Spleen (tissue), 11 donors: ENCODE results near the gene COL1A1. TPM values are rescaled to one million over a fixed set of nuclear protein-coding genes. Genes with fewer than 3 reads are reported as not detected.

Experiments
- DNase-seq: peaks from one replicate; pipeline ENCODE4 v3.0.0-alpha.2; 2020
- H3K27ac ChIP-seq, 8 donors: fragments of 200-600 bp; sonication (generic) in 7 of 8; 1 replicate in 4 of 8; 2 replicates in 4 of 8; pipeline versions ENCODE4 v1.5.0 to v1.8.0; 2016 to 2021; ENCODE audit warnings: inconsistent platforms in 4 of 8, mild to moderate bottlenecking in 4 of 8, moderate library complexity in 1 of 8
- H3K27me3 ChIP-seq, 7 donors: fragments of 200-600 bp; sonication (generic) in 6 of 7; replicated peaks in 1 of 7; 1 replicate in 4 of 7; 2 replicates in 3 of 7; pipeline versions ENCODE4 v1.5.0 to v1.8.0; 2016 to 2021; ENCODE audit warnings: inconsistent platforms in 3 of 7, mild to moderate bottlenecking in 1 of 7
- H3K36me3 ChIP-seq, 6 donors: fragments of 200-600 bp; sonication (generic) in 5 of 6; 1 replicate in 4 of 6; 2 replicates in 2 of 6; pipeline versions ENCODE4 v1.5.0 to v1.8.0; 2016 to 2021; ENCODE audit warnings: inconsistent platforms in 2 of 6
- H3K4me1 ChIP-seq, 6 donors: fragments of 200-600 bp; sonication (generic) in 5 of 6; 1 replicate in 3 of 6; 2 replicates in 3 of 6; pipeline versions ENCODE4 v1.5.0 to v1.8.0; 2016 to 2021; ENCODE audit warnings: inconsistent platforms in 3 of 6
- H3K4me3 ChIP-seq, 8 donors: fragments of 200-600 bp; sonication (generic) in 7 of 8; 1 replicate in 4 of 8; 2 replicates in 4 of 8; pipeline versions ENCODE4 v1.5.0 to v1.8.0; 2016 to 2021; ENCODE audit warnings: inconsistent platforms in 4 of 8, mild to moderate bottlenecking in 4 of 8, moderate library complexity in 2 of 8
- H3K9me3 ChIP-seq, 8 donors: fragments of 200-600 bp; sonication (generic) in 7 of 8; 1 replicate in 4 of 8; 2 replicates in 4 of 8; pipeline versions ENCODE4 v1.5.0 to v1.8.0; 2016 to 2021; ENCODE audit warnings: inconsistent platforms in 4 of 8
- POLR2A ChIP-seq, 3 donors: fragments of 450-650 bp; IDR thresholded peaks; one replicate each; pipeline ENCODE4 v1.5.1; 2017; ENCODE audit warnings: antibody characterized with exemption in 3 of 3, mild to moderate bottlenecking in 1 of 3
- POLR2AphosphoS5 ChIP-seq, 3 donors: sonication (generic); formaldehyde crosslinking; IDR thresholded peaks; one replicate each; pipeline ENCODE4 v1.5.1; 2017; ENCODE audit warnings: antibody characterized with exemption in 3 of 3
- WGBS, 5 donors: extraction: QIAGEN DNeasy Blood & Tissue Kit in 3 of 5; methylation state at CpG; one replicate each; pipeline versions ENCODE4 v1.1.5 to v1.1.7; 2013 to 2018; 5-methylcytosine and 5-hydroxymethylcytosine counted together
- intact Hi-C: fragments of 100-400 bp; cut with DNase I; formaldehyde crosslinking; loops from one replicate; pipeline ENCODE4 v1.15.0; 2023; ENCODE audit warnings: low total_unique reads
- polyA plus RNA-seq, 3 donors: library from polyadenylated mRNA; stranded (reverse); fragments of 200-250 nt; gene quantifications; one replicate each; pipeline ENCODE4 v1.2.1, GENCODE V29; 2013
- total RNA-seq, 7 donors: library from RNA; depleted of rRNA in 3 of 7; stranded (reverse); fragments of >200 nt in 3 of 7; fragmentation: NEBNext Ultra II Directional in 4 of 7; extraction: Animal tissue kit (Norgen Biotek cat#: 25700) in 4 of 7; gene quantifications; one replicate each; pipeline versions ENCODE4 v1.1.0 to v1.2.1, GENCODE V29; 2016 to 2021
- TF ChIP-seq, protein P1 (sequence below), 11 experiments: fragments of 200-600 bp in 7 of 11; fragments of 450-650 bp in 4 of 11; sonication (generic) in 4 of 11; IDR thresholded peaks in 8 of 11; conservative IDR thresholded peaks in 3 of 11; 1 replicate in 7 of 11; 2 replicates in 4 of 11; pipeline versions ENCODE4 v1.4.0 to v1.8.0; 2016 to 2021; ENCODE audit warnings: antibody characterized with exemption in 11 of 11, inconsistent platforms in 4 of 11, mild to moderate bottlenecking in 1 of 11
- donor health status: healthy with polysubstance abuse.
- donor health status: DM: no; HTN: no; CAD: no; lungs with moderate emphysema.
- donor health status: DM: no; HTN: no; CAD: no.
- donor health status: Bipolar disorder and iron deficiency.
- donor health status: healthy.
- donor health status: DM: no; HTN: no; CAD: no.
- donor health status: DM: yes; HTN: yes; CAD: no.

COL1A1 gene
- total and polyA plus RNA-seq, 10 donors = 7.1 to 458 (median 46.9) TPM

DNA sequence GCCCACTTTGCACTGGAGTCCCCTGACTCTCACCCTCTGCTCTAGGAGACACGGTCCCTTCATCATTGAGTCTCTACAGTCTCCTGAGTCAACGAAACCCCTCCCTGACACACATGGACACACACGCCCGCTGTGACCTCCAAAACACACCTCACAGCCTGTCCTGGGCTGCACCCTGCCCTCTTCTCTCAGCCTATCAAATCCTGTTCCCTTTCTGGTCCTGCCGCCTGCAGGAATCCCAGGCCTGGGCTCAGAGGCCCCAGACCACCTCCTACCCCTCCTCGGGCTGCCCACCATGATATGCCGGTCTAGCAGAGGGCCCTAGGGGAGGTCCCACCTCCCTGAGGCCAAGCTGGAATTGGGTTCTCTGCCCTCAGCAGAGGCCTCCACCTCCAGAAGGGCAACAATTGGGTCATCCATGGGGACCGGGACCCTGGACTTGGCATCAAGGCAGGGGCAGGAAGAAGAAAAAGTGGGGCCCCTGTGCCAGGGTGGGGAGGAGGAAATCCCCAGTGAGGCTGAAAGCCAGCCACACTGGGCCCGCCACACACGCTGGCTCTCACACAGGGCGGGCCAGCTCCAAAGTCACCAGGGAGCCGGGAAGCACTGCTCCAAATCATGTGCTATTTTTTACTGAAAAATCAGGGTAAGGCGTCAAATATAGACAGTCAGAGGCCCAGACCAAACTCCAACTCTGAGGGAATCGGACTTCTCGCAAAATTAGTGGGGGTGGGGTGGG lies 54.3 kb downstream of the COL1A1 start:
- Histone ChIP-seq H3K9me3 (no peaks in the 10 kb centered on the region), H3K4me1 (peaks cover 46 to 90% (median 75%) of the 10 kb centered on the region in 6 donors), H3K4me3 (peak overlapping the region; percentile 83 to 98 (median 88)), H3K27me3 (no peaks in the 10 kb centered on the region), H3K27ac (peak overlapping the region; percentile 73 to 99 (median 97)), H3K36me3 (peaks cover 0 to 47% (median 31%) of the 10 kb centered on the region in 6 donors)
- 23 to 45% (median 34%) methylated on average over 15 of the region's 15 CpGs for WGBS, 5 donors
- intact Hi-C loops = no loop called here
- no peak for TF ChIP-seq POLR2A (IDR thresholded peaks at IDR 0.05)
- peak in 1 of 3 donors; percentile 50 for TF ChIP-seq POLR2AphosphoS5 (IDR thresholded peaks at IDR 0.05)
- TF ChIP-seq, protein P1, sequence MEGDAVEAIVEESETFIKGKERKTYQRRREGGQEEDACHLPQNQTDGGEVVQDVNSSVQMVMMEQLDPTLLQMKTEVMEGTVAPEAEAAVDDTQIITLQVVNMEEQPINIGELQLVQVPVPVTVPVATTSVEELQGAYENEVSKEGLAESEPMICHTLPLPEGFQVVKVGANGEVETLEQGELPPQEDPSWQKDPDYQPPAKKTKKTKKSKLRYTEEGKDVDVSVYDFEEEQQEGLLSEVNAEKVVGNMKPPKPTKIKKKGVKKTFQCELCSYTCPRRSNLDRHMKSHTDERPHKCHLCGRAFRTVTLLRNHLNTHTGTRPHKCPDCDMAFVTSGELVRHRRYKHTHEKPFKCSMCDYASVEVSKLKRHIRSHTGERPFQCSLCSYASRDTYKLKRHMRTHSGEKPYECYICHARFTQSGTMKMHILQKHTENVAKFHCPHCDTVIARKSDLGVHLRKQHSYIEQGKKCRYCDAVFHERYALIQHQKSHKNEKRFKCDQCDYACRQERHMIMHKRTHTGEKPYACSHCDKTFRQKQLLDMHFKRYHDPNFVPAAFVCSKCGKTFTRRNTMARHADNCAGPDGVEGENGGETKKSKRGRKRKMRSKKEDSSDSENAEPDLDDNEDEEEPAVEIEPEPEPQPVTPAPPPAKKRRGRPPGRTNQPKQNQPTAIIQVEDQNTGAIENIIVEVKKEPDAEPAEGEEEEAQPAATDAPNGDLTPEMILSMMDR (IDR thresholded peaks at IDR 0.05 in 8 of 11, conservative IDR thresholded peaks at IDR 0.05 in 3 of 11) = no peak
- no peak for DNase-seq

DNA sequence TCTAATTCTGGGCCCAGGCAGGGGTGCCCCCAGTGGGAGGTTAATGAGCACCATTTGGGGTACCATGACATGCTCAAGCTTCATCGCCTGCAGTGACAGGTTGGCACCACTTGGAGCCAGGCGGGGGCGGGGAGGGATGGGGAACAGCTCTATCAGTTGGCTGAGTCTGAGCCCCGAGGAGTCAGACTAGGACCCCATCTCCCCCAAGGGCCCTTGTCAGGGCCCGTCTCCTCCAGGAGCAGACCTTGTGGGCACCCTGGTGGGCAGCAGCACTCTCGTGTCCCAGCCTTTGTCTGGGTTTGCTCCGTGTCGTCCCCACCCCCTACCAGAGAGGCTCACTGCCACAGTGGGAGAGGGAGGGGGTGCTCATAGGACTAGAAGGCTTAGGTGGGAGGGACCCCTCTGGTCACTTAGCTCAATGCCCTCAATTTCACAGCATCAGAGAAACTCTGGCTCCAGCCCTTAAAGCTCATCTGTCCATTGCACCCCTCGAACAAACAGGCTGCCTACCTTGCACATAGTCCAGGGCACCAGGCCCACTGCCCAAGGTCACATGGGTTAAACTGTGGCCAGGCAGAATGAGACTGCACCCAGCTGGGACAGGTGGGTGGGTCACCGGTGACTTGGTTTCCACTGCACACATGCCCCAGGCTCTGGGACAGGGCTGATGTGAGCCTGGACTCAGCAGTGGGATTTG lies 55.1 kb downstream of the COL1A1 start:
- 65 to 77% (median 70%) methylated on average over 10 of the region's 10 CpGs for WGBS, 5 donors

DNA sequence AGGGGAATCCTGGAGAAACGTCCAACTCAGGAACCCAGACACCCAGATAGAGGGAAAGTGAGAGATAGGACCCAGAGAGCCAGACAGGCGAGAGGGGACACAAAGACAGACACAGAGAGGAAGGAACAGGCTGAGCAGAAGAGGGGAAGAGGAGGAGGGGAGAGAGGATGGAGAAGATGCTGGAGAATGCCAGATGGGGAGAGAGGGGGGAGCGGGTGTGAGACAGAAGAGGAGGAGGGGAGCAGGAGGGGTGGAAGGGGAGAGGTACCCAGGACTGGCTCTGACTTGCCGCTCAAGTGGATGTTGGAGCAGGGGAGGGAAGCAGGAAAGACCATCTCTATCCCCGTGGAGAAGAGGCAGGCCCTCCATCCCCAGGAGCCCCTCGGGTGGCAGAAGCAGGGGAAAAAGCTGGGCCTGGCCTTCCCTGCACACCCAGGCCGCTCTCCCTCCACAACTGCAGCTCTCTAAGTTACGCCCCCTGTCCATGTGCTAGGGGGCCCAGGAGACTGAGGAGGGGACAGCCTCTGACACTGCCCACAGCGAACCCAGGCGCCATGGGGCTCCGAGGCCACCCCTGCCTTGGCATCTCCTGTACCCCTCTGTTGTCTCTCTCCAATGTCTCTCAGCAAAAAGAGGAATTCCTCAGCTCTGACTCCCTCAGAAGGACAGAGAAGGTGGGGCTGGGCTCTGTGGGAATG lies 55.8 kb downstream of the COL1A1 start:
- Histone ChIP-seq H3K27ac (peak overlapping the region in 6 of 8 donors; percentile 32 to 99 (median 97)), H3K9me3 (no peaks in the 10 kb centered on the region), H3K36me3 (peaks cover 0 to 61% (median 44%) of the 10 kb centered on the region in 6 donors), H3K4me1 (peaks cover 56 to 93% (median 80%) of the 10 kb centered on the region in 6 donors), H3K27me3 (no peaks in the 10 kb centered on the region), H3K4me3 (peak overlapping the region in 4 of 8 donors; percentile 88 to 98 (median 94))
- no peak for TF ChIP-seq POLR2AphosphoS5 (IDR thresholded peaks at IDR 0.05)
- TF ChIP-seq POLR2A (IDR thresholded peaks at IDR 0.05) = no peak
- TF ChIP-seq, protein P1 (IDR thresholded peaks at IDR 0.05 in 8 of 11, conservative IDR thresholded peaks at IDR 0.05 in 3 of 11) = no peak
- WGBS, 5 donors = 58 to 74% (median 63%) methylated on average over 11 of the region's 11 CpGs
- DNase-seq = no peak
- intact Hi-C loops = no loop called here

More for the DNA sequence above, 55.1 kb downstream of the COL1A1 start:
- Histone ChIP-seq H3K9me3 (no peaks in the 10 kb centered on the region), H3K4me1 (peaks cover 49 to 90% (median 75%) of the 10 kb centered on the region in 6 donors), H3K27ac (peak overlapping the region; percentile 73 to 99 (median 97)), H3K4me3 (peak overlapping the region; percentile 83 to 98 (median 88)), H3K36me3 (peaks cover 0 to 54% (median 37%) of the 10 kb centered on the region in 6 donors), H3K27me3 (no peaks in the 10 kb centered on the region)
- intact Hi-C loops = no loop called here
- DNase-seq = no peak
- TF ChIP-seq, protein P1 (IDR thresholded peaks at IDR 0.05 in 8 of 11, conservative IDR thresholded peaks at IDR 0.05 in 3 of 11) = peak in 3 of 11 experiments; percentile 2 to 29 (median 17)
- TF ChIP-seq POLR2AphosphoS5 (IDR thresholded peaks at IDR 0.05) = no peak
- no peak for TF ChIP-seq POLR2A (IDR thresholded peaks at IDR 0.05)
